Mesothelial cell of epicardium (in vitro differentiated cells): ENCODE measurements around the gene GULP1. TPM values are rescaled to one million over a fixed set of nuclear protein-coding genes. Genes with fewer than 3 reads are reported as not detected.

ENCODE experiments used
- DNase-seq, 2 experiments: peaks; one replicate each; pipeline ENCODE4 v3.0.0; 2021; ENCODE audit warnings: low spot score in 2 of 2; ENCODE audit not compliant: unreplicated experiment in 2 of 2
- H3K27ac Mint-ChIP-seq: 2 replicates; pipeline ENCODE4 v1.8.0; 2021; ENCODE audit warnings: mixed read lengths
- H3K27me3 Mint-ChIP-seq: 2 replicates; pipeline ENCODE4 v1.8.0; 2021; ENCODE audit warnings: low read depth, mixed read lengths
- H3K36me3 Mint-ChIP-seq: 2 replicates; pipeline ENCODE4 v1.8.0; 2021; ENCODE audit warnings: mixed read lengths
- H3K4me1 Mint-ChIP-seq: 2 replicates; pipeline ENCODE4 v1.8.0; 2021; ENCODE audit warnings: mixed read lengths
- H3K4me3 Mint-ChIP-seq: 2 replicates; pipeline ENCODE4 v1.8.0; 2021; ENCODE audit warnings: mild to moderate bottlenecking, moderate library complexity, mixed read lengths
- H3K9me3 Mint-ChIP-seq: 2 replicates; pipeline ENCODE4 v1.8.0; 2021; ENCODE audit warnings: mixed read lengths
- CTCF ChIP-seq: fragments of 200-600 bp; sonication (generic); IDR thresholded peaks from one replicate; pipeline ENCODE4 v1.5.0; 2021; ENCODE audit warnings: antibody characterized with exemption; ENCODE audit not compliant: unreplicated experiment
- total RNA-seq: library from RNA; stranded (reverse); gene quantifications from 3 replicates; pipeline ENCODE4 v1.2.1, GENCODE V29; 2021

GULP1 gene
- total RNA-seq, 1 donor from 2014 or later, result 58.5 TPM

GRCh38 chr2:188326669-188327301, 35.1 kb downstream of the GULP1 start:
- no peak for DNase-seq
- Mint-ChIP-seq H3K27ac (peak overlapping the region; percentile 83), H3K36me3 (no peaks in the 10 kb centered on the region), H3K4me3 (no peak overlapping the region), H3K9me3 (no peaks in the 10 kb centered on the region), H3K4me1 (peaks cover 23% of the 10 kb centered on the region), H3K27me3 (no peaks in the 10 kb centered on the region)
- no peak for TF ChIP-seq CTCF

GRCh38 chr2:188327518-188328213, 36.0 kb downstream of the GULP1 start:
- no peaks in the 10 kb centered on the region for H3K27me3 Mint-ChIP-seq
- no peak overlapping the region for H3K4me3 Mint-ChIP-seq
- no peaks in the 10 kb centered on the region for H3K36me3 Mint-ChIP-seq
- no peak for TF ChIP-seq CTCF
- no peaks in the 10 kb centered on the region for H3K9me3 Mint-ChIP-seq
- DNase-seq, result no peak
- H3K27ac Mint-ChIP-seq, result peak overlapping the region; percentile 83
- peaks cover 21% of the 10 kb centered on the region for H3K4me1 Mint-ChIP-seq

- DNase-seq, result no peak
- Mint-ChIP-seq H3K9me3 (no peaks in the 10 kb centered on the region), H3K4me3 (no peak overlapping the region), H3K27me3 (no peaks in the 10 kb centered on the region), H3K27ac (no peak overlapping the region), H3K36me3 (no peaks in the 10 kb centered on the region), H3K4me1 (peaks cover 22% of the 10 kb centered on the region)
- no peak for TF ChIP-seq CTCF
These were observed 36.7 kb downstream of the GULP1 start for GRCh38 chr2:188328419-188328818.

GRCh38 chr2:188330316-188331053, 38.8 kb downstream of the GULP1 start:
- Mint-ChIP-seq H3K4me1 (peaks cover 36% of the 10 kb centered on the region), H3K9me3 (no peaks in the 10 kb centered on the region), H3K36me3 (no peaks in the 10 kb centered on the region)

GRCh38 chr2:188332619-188333018, 40.9 kb downstream of the GULP1 start:
- DNase-seq, result no peak
- TF ChIP-seq CTCF, result no peak
- peaks cover 6% of the 10 kb centered on the region for H3K36me3 Mint-ChIP-seq
- no peaks in the 10 kb centered on the region for H3K9me3 Mint-ChIP-seq
- H3K27ac Mint-ChIP-seq, result no peak overlapping the region
- no peaks in the 10 kb centered on the region for H3K27me3 Mint-ChIP-seq
- no peak overlapping the region for H3K4me3 Mint-ChIP-seq
- H3K4me1 Mint-ChIP-seq, result peaks cover 35% of the 10 kb centered on the region

More at GRCh38 chr2:188330316-188331053, 38.8 kb downstream of the GULP1 start:
- no peak for DNase-seq
- Mint-ChIP-seq H3K27ac (no peak overlapping the region), H3K4me3 (no peak overlapping the region), H3K27me3 (no peaks in the 10 kb centered on the region)
- TF ChIP-seq CTCF, result no peak
